ENCODE measurements around the gene LARP4B. TPM values are rescaled to one million over a fixed set of nuclear protein-coding genes. Genes with fewer than 3 reads are reported as not detected.
A peak's percentile ranks its signal among the peaks of the same experiment; 100 is the strongest.

The LARP4B gene
- total RNA-seq, 4 donors from 2014 or later = 17.4 to 76.8 (median 32.2) TPM

DNA sequence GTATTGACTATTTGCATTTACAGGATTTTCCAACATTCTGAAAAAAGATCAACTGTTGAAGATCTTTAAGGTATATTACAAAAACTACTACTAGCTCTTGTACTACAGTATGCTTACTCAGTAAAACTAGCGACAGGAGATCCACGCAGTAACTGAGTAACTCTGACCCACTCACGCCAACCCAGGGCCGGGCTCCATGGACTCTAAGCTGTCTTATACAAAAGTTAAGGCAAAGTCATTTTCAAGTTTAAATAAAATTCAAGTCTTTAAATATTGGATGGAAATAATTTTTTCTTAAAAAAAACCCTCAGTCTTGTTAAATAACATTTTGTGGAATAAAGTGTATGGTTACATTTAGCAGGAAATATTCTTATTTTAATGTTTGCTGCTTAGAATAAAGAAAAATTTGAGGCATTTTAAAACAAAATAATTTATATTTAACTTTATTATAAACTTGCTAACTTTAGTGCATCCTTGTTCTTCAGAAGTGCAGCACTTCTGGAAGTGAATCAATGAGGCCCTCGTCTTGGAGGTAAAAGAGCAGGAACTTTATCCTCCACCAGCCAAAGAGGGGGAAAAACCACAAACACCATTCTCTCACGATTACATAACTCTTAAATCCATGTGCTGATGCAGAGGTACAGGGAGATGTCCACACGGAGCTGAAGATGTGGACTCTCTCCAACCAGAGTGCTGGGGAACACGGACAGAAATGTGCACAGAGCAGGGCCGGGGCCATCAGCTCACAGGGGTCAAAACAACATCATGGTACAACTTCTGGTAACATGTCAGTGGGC, 119.9 kb downstream of the LARP4B start:
- Histone ChIP-seq H3K4me1 (no peaks in the 10 kb centered on the region), H3K27me3 (no peaks in the 10 kb centered on the region), H3K36me3 (no peaks in the 10 kb centered on the region), H3K4me3 (no peak overlapping the region), H3K9me3 (no peaks in the 10 kb centered on the region), H3K27ac (no peak overlapping the region)
- no peak for DNase-seq
- intact Hi-C loops (cut with DNase I; ENCODE audit: low total_unique reads) = no loop called here
- TF ChIP-seq, protein P1, sequence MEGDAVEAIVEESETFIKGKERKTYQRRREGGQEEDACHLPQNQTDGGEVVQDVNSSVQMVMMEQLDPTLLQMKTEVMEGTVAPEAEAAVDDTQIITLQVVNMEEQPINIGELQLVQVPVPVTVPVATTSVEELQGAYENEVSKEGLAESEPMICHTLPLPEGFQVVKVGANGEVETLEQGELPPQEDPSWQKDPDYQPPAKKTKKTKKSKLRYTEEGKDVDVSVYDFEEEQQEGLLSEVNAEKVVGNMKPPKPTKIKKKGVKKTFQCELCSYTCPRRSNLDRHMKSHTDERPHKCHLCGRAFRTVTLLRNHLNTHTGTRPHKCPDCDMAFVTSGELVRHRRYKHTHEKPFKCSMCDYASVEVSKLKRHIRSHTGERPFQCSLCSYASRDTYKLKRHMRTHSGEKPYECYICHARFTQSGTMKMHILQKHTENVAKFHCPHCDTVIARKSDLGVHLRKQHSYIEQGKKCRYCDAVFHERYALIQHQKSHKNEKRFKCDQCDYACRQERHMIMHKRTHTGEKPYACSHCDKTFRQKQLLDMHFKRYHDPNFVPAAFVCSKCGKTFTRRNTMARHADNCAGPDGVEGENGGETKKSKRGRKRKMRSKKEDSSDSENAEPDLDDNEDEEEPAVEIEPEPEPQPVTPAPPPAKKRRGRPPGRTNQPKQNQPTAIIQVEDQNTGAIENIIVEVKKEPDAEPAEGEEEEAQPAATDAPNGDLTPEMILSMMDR (IDR thresholded peaks at IDR 0.05) = no peak
- TF ChIP-seq POLR2A (IDR thresholded peaks at IDR 0.05) = no peak

DNA sequence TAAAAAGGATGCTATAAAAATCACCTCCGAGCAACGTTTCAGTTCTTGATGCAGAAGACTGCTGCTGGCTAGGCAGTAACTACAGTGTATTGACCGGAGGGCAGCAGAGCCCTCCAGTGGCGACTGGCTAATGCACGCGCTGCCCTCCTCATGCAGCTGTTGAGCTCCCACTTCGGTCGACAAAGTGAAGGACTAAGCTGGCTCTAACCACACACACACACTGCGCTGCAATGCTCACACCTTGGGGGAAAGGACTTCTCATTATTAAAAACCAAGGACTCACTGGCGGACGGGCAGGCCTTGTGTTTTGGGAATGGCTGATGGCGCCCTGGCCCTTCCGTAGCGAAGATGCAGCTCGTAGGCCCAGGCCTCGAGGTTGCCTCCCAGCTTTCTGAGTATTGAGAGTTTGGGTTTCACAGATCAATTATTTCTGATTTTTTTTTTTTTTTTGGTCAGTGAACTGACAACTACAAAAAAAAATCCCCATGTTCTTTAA, 121.1 kb downstream of the LARP4B start:
- no peak overlapping the region for H3K27ac ChIP-seq
- H3K36me3 ChIP-seq = no peaks in the 10 kb centered on the region
- no peaks in the 10 kb centered on the region for H3K4me1 ChIP-seq
- intact Hi-C loops (cut with DNase I; ENCODE audit: low total_unique reads) = no loop called here
- no peak for TF ChIP-seq POLR2A (IDR thresholded peaks at IDR 0.05)
- TF ChIP-seq, protein P1 (IDR thresholded peaks at IDR 0.05) = peak in 2 of 4 experiments; percentile 4 to 26
- no peaks in the 10 kb centered on the region for H3K9me3 ChIP-seq
- H3K4me3 ChIP-seq = no peak overlapping the region
- H3K27me3 ChIP-seq = no peaks in the 10 kb centered on the region
- no peak for DNase-seq

DNA sequence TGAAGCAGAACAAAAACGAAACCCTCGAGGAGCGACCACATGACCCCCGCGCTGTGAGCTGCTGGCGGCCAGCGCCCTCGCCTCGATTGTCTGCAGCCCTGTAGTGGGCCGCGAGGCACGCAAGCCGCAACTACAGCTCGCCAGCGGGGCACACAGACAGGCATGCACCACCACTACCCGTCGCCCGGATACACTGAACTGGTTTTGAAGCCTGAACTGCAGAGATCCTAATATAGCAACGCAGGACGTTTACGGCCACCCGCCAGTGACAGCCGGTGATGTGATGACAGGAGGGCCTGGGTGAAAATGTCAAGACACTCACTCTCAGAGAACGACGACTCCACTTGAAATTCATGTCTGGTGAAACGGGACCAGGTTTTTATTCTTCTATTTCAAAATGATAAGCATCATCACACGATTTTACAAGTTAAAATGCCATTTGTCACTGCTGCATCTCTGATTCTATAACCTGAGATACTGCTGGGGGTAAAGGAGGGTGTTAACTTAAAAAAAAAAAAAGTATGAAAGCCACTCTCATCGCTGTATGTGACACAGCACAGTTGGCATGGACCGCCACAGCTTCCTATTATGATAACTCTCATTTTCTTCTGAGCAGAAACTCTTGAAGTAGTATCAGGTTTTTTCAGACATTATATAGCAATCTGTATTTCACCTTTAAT, 121.7 kb downstream of the LARP4B start:
- H3K9me3 ChIP-seq = no peaks in the 10 kb centered on the region
- intact Hi-C loops (cut with DNase I; ENCODE audit: low total_unique reads) = no loop called here
- no peak overlapping the region for H3K27ac ChIP-seq
- H3K27me3 ChIP-seq = no peaks in the 10 kb centered on the region
- no peak for DNase-seq
- H3K4me1 ChIP-seq = no peaks in the 10 kb centered on the region
- no peaks in the 10 kb centered on the region for H3K36me3 ChIP-seq
- TF ChIP-seq POLR2A (IDR thresholded peaks at IDR 0.05) = no peak
- TF ChIP-seq, protein P1 (IDR thresholded peaks at IDR 0.05) = no peak
- no peak overlapping the region for H3K4me3 ChIP-seq

DNA sequence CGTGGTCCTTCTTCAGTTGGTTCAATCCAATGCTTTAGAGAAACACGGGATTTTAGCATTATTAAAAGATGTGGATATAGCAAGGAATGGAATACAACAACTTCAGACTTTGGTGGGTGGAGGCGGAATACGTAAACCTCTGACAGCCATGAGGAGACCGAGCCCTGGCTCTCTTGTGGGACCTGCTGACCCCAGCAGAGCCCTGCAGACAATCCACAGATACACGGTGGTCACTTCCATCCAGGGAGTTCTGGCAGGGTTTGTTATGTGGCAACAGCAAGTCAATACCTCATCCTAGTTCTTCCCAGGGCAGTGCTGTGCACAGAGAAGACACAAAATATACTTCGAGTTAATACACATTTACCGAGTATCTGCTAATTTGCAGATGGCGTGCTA, 123.5 kb downstream of the LARP4B start:
- DNase-seq = no peak
- no peaks in the 10 kb centered on the region for H3K4me1 ChIP-seq
- no peak overlapping the region for H3K4me3 ChIP-seq
- no peak for TF ChIP-seq POLR2A (IDR thresholded peaks at IDR 0.05)
- TF ChIP-seq, protein P1 (IDR thresholded peaks at IDR 0.05) = no peak
- intact Hi-C loops (cut with DNase I; ENCODE audit: low total_unique reads) = no loop called here
- H3K36me3 ChIP-seq = no peaks in the 10 kb centered on the region
- no peaks in the 10 kb centered on the region for H3K27me3 ChIP-seq
- no peak overlapping the region for H3K27ac ChIP-seq
- H3K9me3 ChIP-seq = no peaks in the 10 kb centered on the region

Measured in uterus (tissue), 4 donors.